Mesendoderm (in vitro differentiated cells): ENCODE data around the gene ZBTB45.
A peak's percentile ranks its signal among the peaks of the same experiment; 100 is the strongest.
"Not testable (repeated sequence)": the region's sequence is repeated elsewhere in the genome, so short reads cannot be mapped to it uniquely, and the experiment has no call there.

ENCODE experiments used
- DNase-seq: peaks from one replicate; pipeline ENCODE4 v3.0.0; 2013
- H2AK5ac ChIP-seq: 2 replicates; pipeline ENCODE4 v1.6.1; 2013; ENCODE audit warnings: low read length, inconsistent platforms
- H2BK120ac ChIP-seq: 2 replicates; pipeline ENCODE4 v1.6.1; 2013; ENCODE audit warnings: low read depth, mild to moderate bottlenecking, low read length, moderate library complexity, mixed read lengths
- H2BK15ac ChIP-seq: replicated peaks from 2 replicates; pipeline ENCODE4 v1.6.1; 2013; ENCODE audit warnings: low read depth, mild to moderate bottlenecking, moderate library complexity
- H2BK5ac ChIP-seq: 2 replicates; pipeline ENCODE4 v1.6.1; 2013; ENCODE audit warnings: low read length, inconsistent platforms
- H3K18ac ChIP-seq: 2 replicates; pipeline ENCODE4 v1.6.1; 2013; ENCODE audit warnings: mild to moderate bottlenecking, low read length, mixed read lengths
- H3K23ac ChIP-seq: one replicate; pipeline ENCODE4 v1.6.1; 2013; ENCODE audit warnings: low read length
- H3K27ac ChIP-seq: 2 replicates; pipeline ENCODE4 v1.5.1; 2013; ENCODE audit warnings: low read depth, mild to moderate bottlenecking, inconsistent platforms, low read length, moderate library complexity
- H3K27me3 ChIP-seq: 2 replicates; pipeline ENCODE4 v1.6.1; 2013; ENCODE audit warnings: low read length, control low read depth, mild to moderate bottlenecking, inconsistent platforms; ENCODE audit not compliant: insufficient read depth, poor library complexity
- H3K36me3 ChIP-seq: 2 replicates; pipeline ENCODE4 v1.6.1; 2013; ENCODE audit warnings: low read length, inconsistent platforms; ENCODE audit not compliant: control insufficient read depth, insufficient read depth
- H3K4ac ChIP-seq: one replicate; pipeline ENCODE4 v1.6.1; 2013; ENCODE audit warnings: low read depth, mild to moderate bottlenecking, low read length, moderate library complexity
- H3K4me1 ChIP-seq: 2 replicates; pipeline ENCODE4 v1.6.1; 2013; ENCODE audit warnings: low read depth, low read length, inconsistent platforms; ENCODE audit not compliant: control insufficient read depth
- H3K4me2 ChIP-seq: 2 replicates; pipeline ENCODE4 v1.6.1; 2013; ENCODE audit warnings: low read length
- H3K4me3 ChIP-seq: 2 replicates; pipeline ENCODE4 v1.5.1; 2013; ENCODE audit warnings: mild to moderate bottlenecking, low read length
- H3K56ac ChIP-seq: one replicate; pipeline ENCODE4 v1.6.1; 2013; ENCODE audit warnings: low read length
- H3K79me1 ChIP-seq: 2 replicates; pipeline ENCODE4 v1.6.1; 2013; ENCODE audit warnings: low read length, inconsistent platforms
- H3K79me2 ChIP-seq: 2 replicates; pipeline ENCODE4 v1.6.1; 2013; ENCODE audit warnings: mild to moderate bottlenecking, low read length; ENCODE audit not compliant: control insufficient read depth, insufficient read depth
- H3K9ac ChIP-seq: 2 replicates; pipeline ENCODE4 v1.6.1; 2013; ENCODE audit warnings: low read length, inconsistent platforms
- H4K5ac ChIP-seq: one replicate; pipeline ENCODE4 v1.6.1; 2013; ENCODE audit warnings: low read length
- H4K8ac ChIP-seq: one replicate; pipeline ENCODE4 v1.6.1; 2013; ENCODE audit warnings: low read depth, mild to moderate bottlenecking, control low read depth, low read length, moderate library complexity
- WGBS: extraction: QIAGEN DNeasy Blood & Tissue Kit; methylation state at CpG from one replicate; pipeline ENCODE4 v1.1.7; 2013; ENCODE audit warnings: low lambda C conversion rate, missing lambda C conversion rate; ENCODE audit not compliant: insufficient coverage; ENCODE audit errors: extremely low coverage; 5-methylcytosine and 5-hydroxymethylcytosine counted together

ZBTB45 gene

GRCh38 chr19:58470837-58471543 is 48.6 kb downstream of the ZBTB45 start:
- not testable (repeated sequence) for H3K18ac ChIP-seq, H2BK120ac ChIP-seq, H3K4me1 ChIP-seq, H3K79me2 ChIP-seq, H4K8ac ChIP-seq, H3K9ac ChIP-seq, H3K56ac ChIP-seq, DNase-seq, H3K4me2 ChIP-seq, H3K23ac ChIP-seq, H3K4ac ChIP-seq, H2AK5ac ChIP-seq, H3K27me3 ChIP-seq, H4K5ac ChIP-seq, H3K27ac ChIP-seq, H3K36me3 ChIP-seq, H2BK5ac ChIP-seq, H2BK15ac ChIP-seq, H3K79me1 ChIP-seq, H3K4me3 ChIP-seq
- no CpG with 5 or more reads among the region's 53 CpGs for WGBS

GRCh38 chr19:58469241-58470013 is 50.2 kb downstream of the ZBTB45 start:
- Histone ChIP-seq H2BK15ac (no peak overlapping the region), H3K27ac (no peak overlapping the region), H2AK5ac (no peak overlapping the region), H3K56ac (no peak overlapping the region), H2BK120ac (no peak overlapping the region), H3K4ac (no peak overlapping the region), H3K23ac (no peak overlapping the region), H4K8ac (no peak overlapping the region), H3K79me1 (peaks cover 3% of the 10 kb centered on the region), H3K4me2 (no peak overlapping the region), H3K4me3 (no peak overlapping the region), H2BK5ac (no peak overlapping the region), H3K27me3 (no peaks in the 10 kb centered on the region), H3K36me3 (peaks cover 3% of the 10 kb centered on the region), H3K4me1 (no peaks in the 10 kb centered on the region), H4K5ac (no peak overlapping the region), H3K9ac (no peak overlapping the region), H3K18ac (no peak overlapping the region), H3K79me2 (no peaks in the 10 kb centered on the region)
- no CpG with 5 or more reads among the region's 17 CpGs for WGBS
- DNase-seq: no peak

GRCh38 chr19:58468216-58468839 is 51.3 kb downstream of the ZBTB45 start:
- Histone ChIP-seq H3K79me1 (peaks cover 3% of the 10 kb centered on the region), H3K36me3 (peaks cover 3% of the 10 kb centered on the region), H3K18ac (no peak overlapping the region), H4K5ac (no peak overlapping the region), H3K4ac (no peak overlapping the region), H3K27me3 (no peaks in the 10 kb centered on the region), H3K23ac (no peak overlapping the region), H3K27ac (no peak overlapping the region), H3K79me2 (no peaks in the 10 kb centered on the region), H4K8ac (no peak overlapping the region), H3K4me3 (no peak overlapping the region), H3K4me2 (no peak overlapping the region), H2BK5ac (no peak overlapping the region), H2AK5ac (no peak overlapping the region), H3K4me1 (no peaks in the 10 kb centered on the region), H3K9ac (no peak overlapping the region), H2BK120ac (no peak overlapping the region), H2BK15ac (no peak overlapping the region), H3K56ac (peak overlapping the region; percentile 34)
- DNase-seq: peak; percentile 26
- no CpG with 5 or more reads among the region's 5 CpGs for WGBS

- Histone ChIP-seq H2BK15ac (no peak within 1 kb of the TSS), H3K4me2 (peak within 1 kb of the TSS; percentile 74), H3K18ac (no peak within 1 kb of the TSS), H3K4ac (no peak within 1 kb of the TSS), H3K36me3 (peaks cover under 1% of the 10 kb centered on the region), H2AK5ac (no peak within 1 kb of the TSS), H2BK5ac (no peak within 1 kb of the TSS), H3K27me3 (no peaks in the 10 kb centered on the region), H3K4me3 (peak within 1 kb of the TSS; percentile 74), H3K9ac (peak within 1 kb of the TSS; percentile 81), H2BK120ac (no peak within 1 kb of the TSS), H4K5ac (no peak within 1 kb of the TSS), H4K8ac (no peak within 1 kb of the TSS), H3K23ac (no peak within 1 kb of the TSS), H3K79me1 (peaks cover 3% of the 10 kb centered on the region), H3K79me2 (no peaks in the 10 kb centered on the region), H3K56ac (peak within 1 kb of the TSS; percentile 88), H3K27ac (no peak within 1 kb of the TSS), H3K4me1 (no peaks in the 10 kb centered on the region)
- no CpG with 5 or more reads among the region's 92 CpGs for WGBS
- DNase-seq: peak; percentile 99
These were observed 52.6 kb downstream of the ZBTB45 start, which contains the start of gene ZNF324 for GRCh38 chr19:58466760-58467589. TSS of gene ZNF324 (plus strand) at chr19:58467080. CDS start at chr19:58469186, 2,106 bp downstream.

- WGBS: no CpG with 5 or more reads among the region's 20 CpGs
- no peaks in the 10 kb centered on the region for H3K79me2 ChIP-seq
- H4K5ac ChIP-seq: no peak overlapping the region
- peaks cover 3% of the 10 kb centered on the region for H3K79me1 ChIP-seq
- H3K27me3 ChIP-seq: no peaks in the 10 kb centered on the region
- no peak overlapping the region for H2BK5ac ChIP-seq
- H3K27ac ChIP-seq: no peak overlapping the region
- no peak overlapping the region for H3K23ac ChIP-seq
- peak overlapping the region; percentile 66 for H3K4me2 ChIP-seq
- no peak overlapping the region for H3K18ac ChIP-seq
- H2BK15ac ChIP-seq: no peak overlapping the region
- no peak overlapping the region for H3K4me3 ChIP-seq
- H3K9ac ChIP-seq: peak overlapping the region; percentile 38
- peak overlapping the region; percentile 83 for H3K56ac ChIP-seq
- H2BK120ac ChIP-seq: no peak overlapping the region
- H3K4ac ChIP-seq: no peak overlapping the region
- no peaks in the 10 kb centered on the region for H3K4me1 ChIP-seq
- no peak overlapping the region for H4K8ac ChIP-seq
- H2AK5ac ChIP-seq: no peak overlapping the region
- no peaks in the 10 kb centered on the region for H3K36me3 ChIP-seq
- no peak for DNase-seq
These were observed 53.4 kb downstream of the ZBTB45 start for GRCh38 chr19:58466089-58466759.
